ENCODE data around the gene SLC12A7. TPM values are rescaled to one million over a fixed set of nuclear protein-coding genes. Genes with fewer than 3 reads are reported as not detected.

SLC12A7 gene
- polyA plus RNA-seq, 1 donor, result 76.6 TPM

- Histone ChIP-seq H3K27me3 (ENCODE audit: control insufficient read depth, insufficient read depth, low read length) (no peaks in the 10 kb centered on the region), H3K36me3 (ENCODE audit: control insufficient read depth, insufficient read depth, low read length) (peaks cover 10% of the 10 kb centered on the region), H3K4me1 (ENCODE audit: control insufficient read depth, insufficient read depth, low read length) (peaks cover 57% of the 10 kb centered on the region), H3K27ac (ENCODE audit: low read length) (peak overlapping the region; percentile 67), H3K4me3 (ENCODE audit: low read length) (peak overlapping the region; percentile 74), H3K9me3 (ENCODE audit: control insufficient read depth, low read depth, low read length) (peaks cover 7% of the 10 kb centered on the region)
- DNase-seq, result no peak
- WGBS (ENCODE audit: insufficient coverage, low lambda C conversion rate), result no CpG with 5 or more reads among the region's 26 CpGs
These were observed 2.1 kb downstream of the SLC12A7 start for GRCh38 chr5:1109542-1110306.

- no CpG with 5 or more reads among the region's 11 CpGs for WGBS (ENCODE audit: insufficient coverage, low lambda C conversion rate)
- H3K4me1 ChIP-seq (ENCODE audit: control insufficient read depth, insufficient read depth, low read length), result peaks cover 66% of the 10 kb centered on the region
These were observed 3.0 kb downstream of the SLC12A7 start for GRCh38 chr5:1108865-1109174.

DNA sequence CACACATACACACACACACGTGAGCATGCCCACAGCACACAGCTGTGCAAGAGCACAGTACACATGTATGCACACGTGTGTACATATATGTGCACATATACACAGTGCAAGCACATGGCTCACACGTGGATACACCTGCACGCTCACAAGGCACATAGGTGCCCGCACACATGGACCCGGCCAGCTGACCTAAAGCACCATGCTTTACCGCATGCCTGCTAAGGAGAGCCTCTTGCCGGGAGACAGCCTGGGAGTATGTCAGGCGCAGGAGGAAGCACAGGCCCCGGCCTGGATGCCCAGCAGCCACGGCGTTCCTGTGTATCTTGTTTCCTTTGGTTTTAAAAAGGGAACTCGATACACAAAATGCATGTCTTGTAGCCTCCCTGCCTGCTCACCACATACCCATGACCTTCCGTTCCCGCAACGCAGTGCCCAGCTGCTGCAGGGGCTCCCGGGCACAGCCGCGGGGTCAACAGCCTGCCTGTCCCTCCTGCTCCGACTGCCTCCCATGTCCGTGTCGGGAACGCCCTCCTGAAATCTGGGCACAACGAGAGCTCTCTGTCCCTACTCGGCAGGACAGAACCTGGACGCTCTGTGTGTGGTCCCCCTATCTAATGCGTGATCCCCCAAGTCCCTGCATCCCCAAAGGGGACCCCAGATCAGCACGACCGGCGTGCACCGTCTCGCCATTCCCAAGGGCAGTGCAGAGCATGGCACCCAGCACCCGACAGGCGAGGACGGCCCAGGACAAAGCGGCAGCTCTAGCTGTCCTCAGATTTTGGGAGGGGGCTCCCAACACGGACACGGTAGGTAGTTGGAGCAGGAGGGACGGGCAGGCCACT, 3.6 kb downstream of the SLC12A7 start:
- H3K27me3 ChIP-seq (ENCODE audit: control insufficient read depth, insufficient read depth, low read length), result no peaks in the 10 kb centered on the region
- H3K27ac ChIP-seq (ENCODE audit: low read length), result peak overlapping the region; percentile 96
- H3K9me3 ChIP-seq (ENCODE audit: control insufficient read depth, low read depth, low read length), result peaks cover 7% of the 10 kb centered on the region
- H3K36me3 ChIP-seq (ENCODE audit: control insufficient read depth, insufficient read depth, low read length), result peaks cover 10% of the 10 kb centered on the region
- no peak for DNase-seq
- no CpG with 5 or more reads among the region's 39 CpGs for WGBS (ENCODE audit: insufficient coverage, low lambda C conversion rate)
- peaks cover 72% of the 10 kb centered on the region for H3K4me1 ChIP-seq (ENCODE audit: control insufficient read depth, insufficient read depth, low read length)
- H3K4me3 ChIP-seq (ENCODE audit: low read length), result no peak overlapping the region

More at GRCh38 chr5:1108865-1109174, 3.0 kb downstream of the SLC12A7 start:
- DNase-seq, result no peak
- Histone ChIP-seq H3K27me3 (ENCODE audit: control insufficient read depth, insufficient read depth, low read length) (no peaks in the 10 kb centered on the region), H3K27ac (ENCODE audit: low read length) (peak overlapping the region; percentile 96), H3K9me3 (ENCODE audit: control insufficient read depth, low read depth, low read length) (peaks cover 7% of the 10 kb centered on the region), H3K36me3 (ENCODE audit: control insufficient read depth, insufficient read depth, low read length) (peaks cover 10% of the 10 kb centered on the region), H3K4me3 (ENCODE audit: low read length) (no peak overlapping the region)

GRCh38 chr5:1107167-1108022, 4.5 kb downstream of the SLC12A7 start:
- H3K36me3 ChIP-seq (ENCODE audit: control insufficient read depth, insufficient read depth, low read length), result peaks cover 13% of the 10 kb centered on the region
- peaks cover 7% of the 10 kb centered on the region for H3K9me3 ChIP-seq (ENCODE audit: control insufficient read depth, low read depth, low read length)
- peak overlapping the region; percentile 96 for H3K27ac ChIP-seq (ENCODE audit: low read length)
- H3K4me1 ChIP-seq (ENCODE audit: control insufficient read depth, insufficient read depth, low read length), result peaks cover 80% of the 10 kb centered on the region
- DNase-seq, result peak; percentile 90 to 94
- WGBS (ENCODE audit: insufficient coverage, low lambda C conversion rate), result no CpG with 5 or more reads among the region's 26 CpGs
- H3K27me3 ChIP-seq (ENCODE audit: control insufficient read depth, insufficient read depth, low read length), result no peaks in the 10 kb centered on the region
- peak overlapping the region; percentile 22 for H3K4me3 ChIP-seq (ENCODE audit: low read length)

DNA sequence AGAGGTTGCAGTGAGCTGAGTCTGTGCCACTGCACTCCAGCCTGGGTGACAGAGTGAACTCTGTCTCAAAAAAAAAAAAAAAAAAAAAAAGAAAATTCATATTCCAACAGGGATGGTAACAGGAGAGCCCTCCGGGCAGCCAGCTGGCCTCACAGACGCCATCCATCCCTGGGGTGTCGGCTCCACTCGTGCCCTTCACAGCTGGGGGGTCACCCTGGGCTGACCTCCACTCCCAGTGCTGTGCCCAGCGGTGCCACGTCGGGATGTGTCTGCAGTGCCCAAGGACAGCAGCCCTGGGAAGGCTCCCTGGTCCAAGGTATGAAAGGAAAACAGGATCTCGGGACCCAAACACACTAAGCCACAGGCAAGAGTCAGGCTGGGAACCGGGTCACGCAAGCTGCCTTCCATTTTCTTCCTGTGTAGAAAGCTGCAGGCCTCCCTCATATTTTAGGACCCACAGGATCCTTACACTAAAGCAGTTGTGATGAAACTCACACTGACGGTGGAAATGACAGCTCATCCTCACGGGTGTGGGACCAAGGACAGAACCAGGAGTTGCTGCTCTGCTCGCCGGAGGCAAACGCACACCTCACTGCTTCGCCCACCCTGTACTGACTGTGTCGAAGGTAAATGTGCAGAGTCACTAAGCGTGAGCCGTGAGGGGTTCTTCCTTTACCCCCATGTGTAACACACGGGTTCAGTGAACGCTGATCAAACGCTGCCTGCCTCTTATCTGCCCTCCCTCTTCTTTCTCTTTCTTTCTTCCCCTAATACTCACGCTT, 5.3 kb downstream of the SLC12A7 start:
- DNase-seq, result peak; percentile 23 to 71
- H3K9me3 ChIP-seq (ENCODE audit: control insufficient read depth, low read depth, low read length), result peaks cover 7% of the 10 kb centered on the region
- H3K27ac ChIP-seq (ENCODE audit: low read length), result peak overlapping the region; percentile 96
- peaks cover 89% of the 10 kb centered on the region for H3K4me1 ChIP-seq (ENCODE audit: control insufficient read depth, insufficient read depth, low read length)
- no peaks in the 10 kb centered on the region for H3K27me3 ChIP-seq (ENCODE audit: control insufficient read depth, insufficient read depth, low read length)
- WGBS (ENCODE audit: insufficient coverage, low lambda C conversion rate), result 20% methylated on average over 1 of the region's 23 CpGs
- H3K4me3 ChIP-seq (ENCODE audit: low read length), result peak overlapping the region; percentile 22
- peaks cover 14% of the 10 kb centered on the region for H3K36me3 ChIP-seq (ENCODE audit: control insufficient read depth, insufficient read depth, low read length)

DNA sequence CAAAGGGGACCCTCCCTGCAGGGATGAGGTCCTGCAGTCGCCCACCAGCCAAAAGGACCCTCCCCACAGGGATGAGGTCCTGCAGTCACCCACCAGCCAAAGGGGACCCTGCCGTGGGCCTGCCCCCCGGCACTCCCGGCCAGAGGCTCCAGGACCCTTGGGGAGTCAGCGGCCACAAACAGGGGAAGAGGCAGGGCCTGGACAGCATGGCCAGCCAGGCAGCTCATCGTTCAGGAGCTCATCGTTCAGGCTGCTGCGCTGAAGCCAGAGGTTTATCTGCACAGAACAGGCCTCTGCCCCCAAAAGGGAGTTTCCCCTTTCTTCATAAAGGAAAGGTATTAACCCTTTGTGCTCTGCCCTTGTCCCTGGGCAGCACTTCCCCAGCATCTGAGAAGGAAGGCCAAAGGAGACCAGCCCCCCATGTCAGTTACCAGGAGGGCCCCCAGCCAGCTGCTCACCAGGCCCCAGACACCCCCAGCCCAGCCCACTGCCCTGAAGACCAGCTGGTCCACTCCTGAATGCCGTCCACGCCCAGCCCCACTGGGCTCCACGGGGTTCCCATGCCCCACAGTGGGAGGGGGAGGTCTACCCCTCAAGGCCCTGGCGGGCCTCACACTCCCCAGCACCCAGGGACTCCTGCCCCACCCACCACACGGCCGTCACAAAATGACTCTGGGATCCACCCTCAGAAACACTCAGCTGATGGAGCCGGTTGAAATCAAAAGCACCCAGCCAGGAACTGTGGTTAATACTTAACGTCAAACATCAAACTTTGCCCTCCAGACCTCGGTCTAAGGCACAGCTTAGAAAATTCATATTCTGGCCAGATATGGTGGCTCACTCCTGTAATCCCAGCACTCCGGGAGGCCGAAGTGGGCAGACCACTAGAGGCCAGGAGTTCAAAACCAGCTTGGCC, 6.3 kb downstream of the SLC12A7 start:
- peaks cover 96% of the 10 kb centered on the region for H3K4me1 ChIP-seq (ENCODE audit: control insufficient read depth, insufficient read depth, low read length)

GRCh38 chr5:1104327-1105006, 7.4 kb downstream of the SLC12A7 start:
- H3K4me1 ChIP-seq (ENCODE audit: control insufficient read depth, insufficient read depth, low read length), result peaks cover 94% of the 10 kb centered on the region
- WGBS (ENCODE audit: insufficient coverage, low lambda C conversion rate), result no CpG with 5 or more reads among the region's 27 CpGs
- H3K27me3 ChIP-seq (ENCODE audit: control insufficient read depth, insufficient read depth, low read length), result no peaks in the 10 kb centered on the region
- H3K4me3 ChIP-seq (ENCODE audit: low read length), result peak overlapping the region; percentile 36
- peaks cover 5% of the 10 kb centered on the region for H3K9me3 ChIP-seq (ENCODE audit: control insufficient read depth, low read depth, low read length)
- H3K27ac ChIP-seq (ENCODE audit: low read length), result peak overlapping the region; percentile 96
- H3K36me3 ChIP-seq (ENCODE audit: control insufficient read depth, insufficient read depth, low read length), result peaks cover 24% of the 10 kb centered on the region
- no peak for DNase-seq

More for the DNA sequence above, 6.3 kb downstream of the SLC12A7 start:
- Histone ChIP-seq H3K27me3 (ENCODE audit: control insufficient read depth, insufficient read depth, low read length) (no peaks in the 10 kb centered on the region), H3K4me3 (ENCODE audit: low read length) (peak overlapping the region; percentile 36), H3K27ac (ENCODE audit: low read length) (peak overlapping the region; percentile 96), H3K36me3 (ENCODE audit: control insufficient read depth, insufficient read depth, low read length) (peaks cover 19% of the 10 kb centered on the region), H3K9me3 (ENCODE audit: control insufficient read depth, low read depth, low read length) (peaks cover 7% of the 10 kb centered on the region)
- WGBS (ENCODE audit: insufficient coverage, low lambda C conversion rate), result no CpG with 5 or more reads among the region's 19 CpGs
- DNase-seq, result peak; percentile 95 to 99

- H3K4me1 ChIP-seq (ENCODE audit: control insufficient read depth, insufficient read depth, low read length), result peaks cover 94% of the 10 kb centered on the region
- H3K36me3 ChIP-seq (ENCODE audit: control insufficient read depth, insufficient read depth, low read length), result peaks cover 23% of the 10 kb centered on the region
- no CpG with 5 or more reads among the region's 33 CpGs for WGBS (ENCODE audit: insufficient coverage, low lambda C conversion rate)
- DNase-seq, result peak; percentile 78 to 93
- peak overlapping the region; percentile 96 for H3K27ac ChIP-seq (ENCODE audit: low read length)
- peak overlapping the region; percentile 36 for H3K4me3 ChIP-seq (ENCODE audit: low read length)
- peaks cover 3% of the 10 kb centered on the region for H3K9me3 ChIP-seq (ENCODE audit: control insufficient read depth, low read depth, low read length)
- no peaks in the 10 kb centered on the region for H3K27me3 ChIP-seq (ENCODE audit: control insufficient read depth, insufficient read depth, low read length)
These were observed 8.1 kb downstream of the SLC12A7 start for GRCh38 chr5:1103505-1104326.
